GM12873 (cell line): Measurements from ENCODE around the gene PLCB2.

Source experiments
- CTCF ChIP-seq: IDR thresholded peaks from 2 replicates; pipeline ENCODE4 v1.5.1; 2012; ENCODE audit warnings: low read depth, mild to moderate bottlenecking, moderate library complexity, low read length, control low read depth; ENCODE audit not compliant: insufficient read depth; ENCODE audit errors: missing control alignments

Gene PLCB2

GRCh38 chr15:40338921-40339620, 31.3 kb upstream of the PLCB2 start:
- no peak for TF ChIP-seq CTCF

- TF ChIP-seq CTCF, result peak; percentile 97
These were observed 30.4 kb upstream of the PLCB2 start for GRCh38 chr15:40338041-40338657.

- no peak for TF ChIP-seq CTCF
These were observed 29.9 kb upstream of the PLCB2 start for GRCh38 chr15:40337597-40337996.

- peak; percentile 56 for TF ChIP-seq CTCF
These were observed 29.0 kb upstream of the PLCB2 start for GRCh38 chr15:40336744-40337122.

- no peak for TF ChIP-seq CTCF
These were observed 28.4 kb upstream of the PLCB2 start for GRCh38 chr15:40335938-40336743.

GRCh38 chr15:40334941-40335795, 27.4 kb upstream of the PLCB2 start:
- no peak for TF ChIP-seq CTCF
